SK-N-MC (cell line): ENCODE measurements around the gene MS4A18.

Source experiments
- EZH2 ChIP-seq: fragments of 200-600 bp; sonication (generic); IDR thresholded peaks from one replicate; pipeline ENCODE4 v1.6.1; 2017; ENCODE audit warnings: antibody characterized with exemption
- POLR2AphosphoS5 ChIP-seq: IDR thresholded peaks from 2 replicates; pipeline ENCODE4 v1.6.1; 2012; ENCODE audit warnings: mild to moderate bottlenecking, low read depth, low read length, borderline replicate concordance

GRCh38 chr11:60788401-60789125, 64.0 kb downstream of the MS4A18 start:
- TF ChIP-seq POLR2AphosphoS5: no peak
- TF ChIP-seq EZH2: no peak
